ENCODE results near the gene DNASE1L2. TPM values are rescaled to one million over a fixed set of nuclear protein-coding genes. Genes with fewer than 3 reads are reported as not detected.

The DNASE1L2 gene
- total RNA-seq, 1 experiment from 2014 or later, result 2.7 TPM

DNA sequence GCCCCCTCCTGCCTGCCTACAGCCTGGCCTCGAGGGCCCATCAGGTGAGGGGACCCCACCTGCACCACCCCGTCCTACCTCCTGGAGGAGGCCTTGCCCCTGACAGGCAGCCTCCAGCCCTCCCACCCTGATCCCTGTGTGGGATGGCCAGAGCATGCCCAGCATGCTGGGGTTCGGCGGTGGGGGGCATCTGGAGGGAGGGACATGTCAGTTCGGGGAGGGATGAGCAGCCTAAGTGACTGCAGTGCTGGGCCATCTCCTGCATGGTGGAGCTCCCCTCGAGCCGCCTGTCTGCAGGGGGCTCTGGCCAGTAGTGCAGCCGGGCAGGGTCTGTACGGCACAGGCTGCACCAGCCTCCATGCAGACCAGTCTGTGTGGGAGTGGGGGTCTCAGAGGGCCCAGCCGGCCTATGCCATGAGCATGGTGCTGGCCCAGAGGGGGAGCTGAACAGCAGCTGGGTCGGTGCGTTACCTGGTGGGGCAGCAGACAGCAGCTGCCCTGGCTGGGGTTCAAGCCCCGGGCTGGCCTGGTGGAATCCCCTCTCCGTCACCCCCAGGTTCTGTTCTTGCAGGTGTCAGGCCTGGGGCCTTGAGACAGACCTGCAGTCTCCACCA lies 35.7 kb downstream of the DNASE1L2 start:
- Histone ChIP-seq H3K27ac (ENCODE audit: low read depth, low read length, poor library complexity, severe bottlenecking) (no peak overlapping the region), H3K27me3 (replicated peaks; ENCODE audit: insufficient read depth, low read depth, low read length, poor library complexity) (no peaks in the 10 kb centered on the region), H3K9me3 (ENCODE audit: low read depth, low read length, poor library complexity, severe bottlenecking) (no peaks in the 10 kb centered on the region), H3K4me3 (ENCODE audit: low read depth, low read length, poor library complexity, severe bottlenecking) (no peak overlapping the region), H3K36me3 (ENCODE audit: insufficient read depth, low read length, poor library complexity, severe bottlenecking) (no peaks in the 10 kb centered on the region), H3K4me1 (ENCODE audit: insufficient read depth, low read length, poor library complexity, severe bottlenecking) (peaks cover 4% of the 10 kb centered on the region)
- intact Hi-C loops (cut with micrococcal nuclease; ENCODE audit: unreplicated experiment), result no loop called here
- POLR2A ChIA-PET (ENCODE audit: low non-redundant PET), result no interaction called here
- DNase-seq (ENCODE audit: low spot score), result no peak
- BruUV-seq (replicated peaks), result no TSS peak
- CTCF ChIA-PET, result no interaction called here
- TF ChIP-seq, protein P1, sequence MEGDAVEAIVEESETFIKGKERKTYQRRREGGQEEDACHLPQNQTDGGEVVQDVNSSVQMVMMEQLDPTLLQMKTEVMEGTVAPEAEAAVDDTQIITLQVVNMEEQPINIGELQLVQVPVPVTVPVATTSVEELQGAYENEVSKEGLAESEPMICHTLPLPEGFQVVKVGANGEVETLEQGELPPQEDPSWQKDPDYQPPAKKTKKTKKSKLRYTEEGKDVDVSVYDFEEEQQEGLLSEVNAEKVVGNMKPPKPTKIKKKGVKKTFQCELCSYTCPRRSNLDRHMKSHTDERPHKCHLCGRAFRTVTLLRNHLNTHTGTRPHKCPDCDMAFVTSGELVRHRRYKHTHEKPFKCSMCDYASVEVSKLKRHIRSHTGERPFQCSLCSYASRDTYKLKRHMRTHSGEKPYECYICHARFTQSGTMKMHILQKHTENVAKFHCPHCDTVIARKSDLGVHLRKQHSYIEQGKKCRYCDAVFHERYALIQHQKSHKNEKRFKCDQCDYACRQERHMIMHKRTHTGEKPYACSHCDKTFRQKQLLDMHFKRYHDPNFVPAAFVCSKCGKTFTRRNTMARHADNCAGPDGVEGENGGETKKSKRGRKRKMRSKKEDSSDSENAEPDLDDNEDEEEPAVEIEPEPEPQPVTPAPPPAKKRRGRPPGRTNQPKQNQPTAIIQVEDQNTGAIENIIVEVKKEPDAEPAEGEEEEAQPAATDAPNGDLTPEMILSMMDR (conservative IDR thresholded peaks at IDR 0.05; ENCODE audit: low read depth, low read length), result no peak
- TF ChIP-seq EZH2 (IDR thresholded peaks at IDR 0.05; ENCODE audit: borderline replicate concordance, low read depth, low read length, poor library complexity, severe bottlenecking), result no peak

DNA sequence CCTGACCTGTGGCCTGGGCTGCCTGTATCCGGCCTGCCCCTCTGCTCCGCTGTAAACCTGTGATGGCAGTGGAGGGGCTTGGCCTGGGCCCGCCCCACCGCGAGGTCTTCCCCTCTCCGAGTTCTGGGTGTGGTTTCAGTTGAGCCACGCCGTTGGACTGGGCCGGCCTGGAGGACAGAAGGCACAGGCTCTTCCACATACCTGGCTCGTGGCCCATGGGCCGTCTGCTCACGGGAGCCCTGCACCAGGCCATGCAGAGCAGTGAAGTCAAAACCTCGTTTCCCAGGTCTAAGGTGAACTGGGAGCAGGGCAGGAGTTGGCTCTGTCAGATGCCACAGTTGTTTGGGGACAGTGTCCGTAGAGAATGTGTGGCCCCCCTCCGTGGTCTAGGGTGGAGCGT lies 37.2 kb downstream of the DNASE1L2 start:
- CTCF ChIA-PET, result no interaction called here
- peaks cover 4% of the 10 kb centered on the region for H3K4me1 ChIP-seq (ENCODE audit: insufficient read depth, low read length, poor library complexity, severe bottlenecking)
- TF ChIP-seq EZH2 (IDR thresholded peaks at IDR 0.05; ENCODE audit: borderline replicate concordance, low read depth, low read length, poor library complexity, severe bottlenecking), result no peak
- TF ChIP-seq, protein P1 (conservative IDR thresholded peaks at IDR 0.05; ENCODE audit: low read depth, low read length), result no peak
- POLR2A ChIA-PET (ENCODE audit: low non-redundant PET), result interaction anchor here (0.7 kb wide), 1 partner anchor 25 kb away, joined by 13 read pairs; no protein-coding TSS in a partner anchor
- intact Hi-C loops (cut with micrococcal nuclease; ENCODE audit: unreplicated experiment), result no loop called here
- H3K4me3 ChIP-seq (ENCODE audit: low read depth, low read length, poor library complexity, severe bottlenecking), result no peak overlapping the region
- no peak for DNase-seq (ENCODE audit: low spot score)
- no peaks in the 10 kb centered on the region for H3K9me3 ChIP-seq (ENCODE audit: low read depth, low read length, poor library complexity, severe bottlenecking)
- no peaks in the 10 kb centered on the region for H3K27me3 ChIP-seq (replicated peaks; ENCODE audit: insufficient read depth, low read depth, low read length, poor library complexity)
- H3K27ac ChIP-seq (ENCODE audit: low read depth, low read length, poor library complexity, severe bottlenecking), result no peak overlapping the region
- H3K36me3 ChIP-seq (ENCODE audit: insufficient read depth, low read length, poor library complexity, severe bottlenecking), result no peaks in the 10 kb centered on the region
- no TSS peak for BruUV-seq (replicated peaks)

DNA sequence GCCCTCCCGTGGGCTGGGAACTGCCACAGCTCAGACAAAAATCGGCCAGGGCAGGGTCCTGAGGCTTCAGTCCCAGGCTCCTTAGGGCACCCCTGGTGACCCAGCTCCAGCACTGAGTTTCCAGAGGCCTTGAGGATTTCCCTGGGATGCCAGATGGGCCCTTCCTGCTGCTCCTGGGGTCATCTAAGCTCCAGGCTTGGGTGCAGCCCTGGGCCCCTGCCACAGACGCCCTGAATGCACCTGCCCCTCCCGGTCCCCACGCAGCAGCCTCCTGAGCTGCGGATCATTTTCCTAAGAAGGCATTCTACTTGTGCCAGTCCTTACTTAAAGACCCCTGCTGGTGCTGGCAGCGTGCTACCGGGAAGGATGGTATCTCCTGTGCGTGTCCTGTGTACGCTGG lies 37.7 kb downstream of the DNASE1L2 start:
- no peaks in the 10 kb centered on the region for H3K9me3 ChIP-seq (ENCODE audit: low read depth, low read length, poor library complexity, severe bottlenecking)
- no peak for DNase-seq (ENCODE audit: low spot score)
- CTCF ChIA-PET, result interaction anchor here (0.7 kb wide), 1 partner anchor 132 kb away, joined by 3 read pairs; no protein-coding TSS in a partner anchor
- TF ChIP-seq, protein P1 (conservative IDR thresholded peaks at IDR 0.05; ENCODE audit: low read depth, low read length), result no peak
- TF ChIP-seq EZH2 (IDR thresholded peaks at IDR 0.05; ENCODE audit: borderline replicate concordance, low read depth, low read length, poor library complexity, severe bottlenecking), result no peak
- H3K4me3 ChIP-seq (ENCODE audit: low read depth, low read length, poor library complexity, severe bottlenecking), result no peak overlapping the region
- no peaks in the 10 kb centered on the region for H3K36me3 ChIP-seq (ENCODE audit: insufficient read depth, low read length, poor library complexity, severe bottlenecking)
- H3K27ac ChIP-seq (ENCODE audit: low read depth, low read length, poor library complexity, severe bottlenecking), result no peak overlapping the region
- POLR2A ChIA-PET (ENCODE audit: low non-redundant PET), result no interaction called here
- intact Hi-C loops (cut with micrococcal nuclease; ENCODE audit: unreplicated experiment), result no loop called here
- BruUV-seq (replicated peaks), result no TSS peak
- H3K27me3 ChIP-seq (replicated peaks; ENCODE audit: insufficient read depth, low read depth, low read length, poor library complexity), result no peaks in the 10 kb centered on the region
- peaks cover 4% of the 10 kb centered on the region for H3K4me1 ChIP-seq (ENCODE audit: insufficient read depth, low read length, poor library complexity, severe bottlenecking)

Data from A673 (cell line).